NCI-H748 treated with DMSO at 0.1 percent for 48 hours (cell line): Measurements from ENCODE around the gene CYTIP.
A peak's percentile ranks its signal among the peaks of the same experiment; 100 is the strongest.
"Not testable (repeated sequence)": the region's sequence is repeated elsewhere in the genome, so short reads cannot be mapped to it uniquely, and the experiment has no call there.

Experiments used
- DNase-seq: peaks from one replicate; lab custom pipeline; 2025; lab: John Stamatoyannopoulos, UW

CYTIP gene

GRCh38 chr2:157424374-157424773 is 19.5 kb downstream of the CYTIP start:
- no peak for DNase-seq

GRCh38 chr2:157421964-157422363 is 21.9 kb downstream of the CYTIP start:
- no peak for DNase-seq

- DNase-seq = no peak
Observed at GRCh38 chr2:157421331-157421944, 22.5 kb downstream of the CYTIP start.

- DNase-seq = no peak
Observed at GRCh38 chr2:157420771-157421323, 23.0 kb downstream of the CYTIP start.

- DNase-seq = no peak
Observed at GRCh38 chr2:157419031-157419575, 24.8 kb downstream of the CYTIP start.

- no peak for DNase-seq
Observed at GRCh38 chr2:157418239-157418641, 25.6 kb downstream of the CYTIP start.

- DNase-seq = peak; percentile 77
Observed at GRCh38 chr2:157415591-157416101, 28.2 kb downstream of the CYTIP start.

GRCh38 chr2:157414050-157414449 is 29.8 kb downstream of the CYTIP start:
- DNase-seq = no peak

- DNase-seq = no peak
Observed at GRCh38 chr2:157413326-157414035, 30.4 kb downstream of the CYTIP start.

- DNase-seq = no peak
Observed at GRCh38 chr2:157411624-157412336, 32.1 kb downstream of the CYTIP start.

GRCh38 chr2:157405398-157405797 is 38.5 kb downstream of the CYTIP start:
- not testable (repeated sequence) for DNase-seq

GRCh38 chr2:157404363-157404762 is 39.5 kb downstream of the CYTIP start:
- DNase-seq = no peak

- not testable (repeated sequence) for DNase-seq
Observed at GRCh38 chr2:157402801-157403485, 40.9 kb downstream of the CYTIP start.

- peak; percentile 22 for DNase-seq
Observed at GRCh38 chr2:157395811-157396210, 48.1 kb downstream of the CYTIP start.

- no peak for DNase-seq
Observed at GRCh38 chr2:157394928-157395327, 49.0 kb downstream of the CYTIP start.

GRCh38 chr2:157393348-157393747 is 50.5 kb downstream of the CYTIP start:
- no peak for DNase-seq

GRCh38 chr2:157388827-157389226 is 55.1 kb downstream of the CYTIP start:
- DNase-seq = no peak

GRCh38 chr2:157386747-157387146 is 57.1 kb downstream of the CYTIP start:
- no peak for DNase-seq

- DNase-seq = no peak
Observed at GRCh38 chr2:157386247-157386646, 57.6 kb downstream of the CYTIP start.

- no peak for DNase-seq
Observed at GRCh38 chr2:157377861-157378260, 66.0 kb downstream of the CYTIP start.

- DNase-seq = no peak
Observed at GRCh38 chr2:157376041-157376440, 67.8 kb downstream of the CYTIP start.

- DNase-seq = no peak
Observed at GRCh38 chr2:157375384-157375783, 68.5 kb downstream of the CYTIP start.
